ENCODE data around the gene SLC2A11. TPM values are rescaled to one million over a fixed set of nuclear protein-coding genes. Genes with fewer than 3 reads are reported as not detected.
A peak's percentile ranks its signal among the peaks of the same experiment; 100 is the strongest.
"Not testable (repeated sequence)": the region's sequence is repeated elsewhere in the genome, so short reads cannot be mapped to it uniquely, and the experiment has no call there.

Gene SLC2A11
- total RNA-seq, 1 donor from 2014 or later, result 32.1 TPM

DNA sequence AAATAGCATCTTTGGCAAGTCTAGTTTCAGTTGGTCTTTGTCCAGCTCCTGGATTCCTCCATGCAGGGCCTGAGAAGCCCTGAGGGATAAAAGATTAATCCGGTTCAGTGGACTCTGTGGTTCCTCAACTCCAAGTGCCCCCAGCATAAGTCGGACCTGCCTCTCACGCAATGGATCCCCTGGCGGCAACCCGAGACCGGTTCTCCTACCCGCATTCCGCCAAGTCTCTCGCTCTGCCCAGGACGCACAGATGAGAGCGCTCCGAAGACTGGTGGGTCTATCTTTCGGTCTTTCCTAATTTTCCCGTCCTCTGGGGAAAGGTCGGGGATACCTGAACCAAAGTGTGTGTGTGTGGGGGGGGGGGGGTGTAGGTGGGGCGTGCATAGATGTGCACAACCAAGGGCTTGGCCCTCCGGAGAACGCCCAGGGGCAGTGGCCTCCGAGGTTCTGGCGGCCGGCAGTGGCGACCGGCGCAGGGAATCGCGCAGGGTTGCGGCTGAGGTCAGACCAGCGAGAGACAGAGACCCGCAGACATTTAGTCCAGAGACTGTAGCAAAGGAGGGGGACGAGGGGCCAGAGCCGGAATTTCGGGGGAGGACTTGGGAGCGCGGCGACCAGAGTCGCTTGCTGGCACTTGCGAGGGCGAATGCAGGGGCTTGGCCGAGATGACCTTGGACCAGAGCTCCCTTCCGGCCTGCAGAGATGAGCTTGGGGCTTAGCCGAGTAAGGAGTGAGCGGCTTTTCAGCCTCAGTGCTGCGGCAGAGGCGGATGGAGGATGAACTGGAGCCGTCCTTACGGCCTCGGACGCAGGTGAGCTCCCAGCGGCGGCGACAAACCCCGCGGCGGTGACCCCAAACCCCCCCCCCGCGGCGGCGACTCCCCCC is 712 bp upstream of the SLC2A11 start:
- peak overlapping the region; percentile 91 for H3K27ac Mint-ChIP-seq
- no peaks in the 10 kb centered on the region for H3K9me3 Mint-ChIP-seq
- H3K36me3 Mint-ChIP-seq, result no peaks in the 10 kb centered on the region
- peaks cover 16% of the 10 kb centered on the region for H3K4me1 Mint-ChIP-seq (ENCODE audit: unreplicated experiment)
- peak; percentile 75 for DNase-seq (ENCODE audit: extremely low spot score, unreplicated experiment)
- peak overlapping the region; percentile 94 for H3K4me3 Mint-ChIP-seq
- TF ChIP-seq, protein P1, sequence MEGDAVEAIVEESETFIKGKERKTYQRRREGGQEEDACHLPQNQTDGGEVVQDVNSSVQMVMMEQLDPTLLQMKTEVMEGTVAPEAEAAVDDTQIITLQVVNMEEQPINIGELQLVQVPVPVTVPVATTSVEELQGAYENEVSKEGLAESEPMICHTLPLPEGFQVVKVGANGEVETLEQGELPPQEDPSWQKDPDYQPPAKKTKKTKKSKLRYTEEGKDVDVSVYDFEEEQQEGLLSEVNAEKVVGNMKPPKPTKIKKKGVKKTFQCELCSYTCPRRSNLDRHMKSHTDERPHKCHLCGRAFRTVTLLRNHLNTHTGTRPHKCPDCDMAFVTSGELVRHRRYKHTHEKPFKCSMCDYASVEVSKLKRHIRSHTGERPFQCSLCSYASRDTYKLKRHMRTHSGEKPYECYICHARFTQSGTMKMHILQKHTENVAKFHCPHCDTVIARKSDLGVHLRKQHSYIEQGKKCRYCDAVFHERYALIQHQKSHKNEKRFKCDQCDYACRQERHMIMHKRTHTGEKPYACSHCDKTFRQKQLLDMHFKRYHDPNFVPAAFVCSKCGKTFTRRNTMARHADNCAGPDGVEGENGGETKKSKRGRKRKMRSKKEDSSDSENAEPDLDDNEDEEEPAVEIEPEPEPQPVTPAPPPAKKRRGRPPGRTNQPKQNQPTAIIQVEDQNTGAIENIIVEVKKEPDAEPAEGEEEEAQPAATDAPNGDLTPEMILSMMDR (conservative IDR thresholded peaks at IDR 0.05), result peak; percentile 49
- no peaks in the 10 kb centered on the region for H3K27me3 Mint-ChIP-seq

- Mint-ChIP-seq H3K27ac (peak overlapping the region; percentile 91), H3K36me3 (peaks cover 4% of the 10 kb centered on the region), H3K9me3 (no peaks in the 10 kb centered on the region), H3K4me1 (ENCODE audit: unreplicated experiment) (peaks cover 16% of the 10 kb centered on the region), H3K4me3 (peak overlapping the region; percentile 94), H3K27me3 (no peaks in the 10 kb centered on the region)
- TF ChIP-seq, protein P1 (conservative IDR thresholded peaks at IDR 0.05), result no peak
- DNase-seq (ENCODE audit: extremely low spot score, unreplicated experiment), result no peak
These were observed 775 bp downstream of the SLC2A11 start for GRCh38 chr22:23858484-23858815.

GRCh38 chr22:23859201-23859600 is 1.5 kb downstream of the SLC2A11 start:
- Mint-ChIP-seq H3K4me1 (ENCODE audit: unreplicated experiment) (peaks cover 16% of the 10 kb centered on the region), H3K4me3 (peak overlapping the region; percentile 94), H3K9me3 (no peaks in the 10 kb centered on the region), H3K27me3 (no peaks in the 10 kb centered on the region), H3K27ac (no peak overlapping the region), H3K36me3 (peaks cover 4% of the 10 kb centered on the region)
- DNase-seq (ENCODE audit: extremely low spot score, unreplicated experiment), result no peak
- TF ChIP-seq, protein P1 (conservative IDR thresholded peaks at IDR 0.05), result no peak

DNA sequence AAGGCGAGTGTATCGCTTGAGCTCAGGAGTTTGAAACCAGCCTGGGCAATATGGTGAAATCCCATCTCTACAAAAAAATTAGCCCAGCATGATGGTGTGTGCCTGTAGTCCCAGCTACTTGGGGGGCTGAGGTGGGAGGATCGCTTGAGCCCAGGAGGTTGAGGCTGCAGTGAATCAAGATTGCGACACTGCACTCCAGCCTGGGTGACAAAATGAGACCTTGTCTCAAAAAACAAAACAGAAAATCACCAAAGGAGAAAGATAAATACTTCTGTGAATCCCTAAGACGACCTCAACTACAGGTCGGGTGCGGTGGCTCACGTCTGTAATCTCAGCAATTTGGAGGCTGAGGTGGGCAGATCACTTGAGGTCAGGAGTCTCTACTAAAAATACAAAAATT is 2.5 kb downstream of the SLC2A11 start:
- DNase-seq (ENCODE audit: extremely low spot score, unreplicated experiment); H3K36me3 Mint-ChIP-seq; H3K27me3 Mint-ChIP-seq; H3K27ac Mint-ChIP-seq; H3K9me3 Mint-ChIP-seq; H3K4me3 Mint-ChIP-seq: not testable (repeated sequence)
- H3K4me1 Mint-ChIP-seq (ENCODE audit: unreplicated experiment), result peaks cover 16% of the 10 kb centered on the region

- H3K4me3 Mint-ChIP-seq, result peak overlapping the region; percentile 24
- H3K36me3 Mint-ChIP-seq, result peaks cover 8% of the 10 kb centered on the region
- no peak overlapping the region for H3K27ac Mint-ChIP-seq
- DNase-seq (ENCODE audit: extremely low spot score, unreplicated experiment), result no peak
- peaks cover 10% of the 10 kb centered on the region for H3K4me1 Mint-ChIP-seq (ENCODE audit: unreplicated experiment)
- H3K27me3 Mint-ChIP-seq, result no peaks in the 10 kb centered on the region
- H3K9me3 Mint-ChIP-seq, result no peaks in the 10 kb centered on the region
- TF ChIP-seq, protein P1 (conservative IDR thresholded peaks at IDR 0.05), result peak; percentile 64
These were observed 4.4 kb downstream of the SLC2A11 start for GRCh38 chr22:23862103-23862502.

- not testable (repeated sequence) for DNase-seq (ENCODE audit: extremely low spot score, unreplicated experiment); H3K9me3 Mint-ChIP-seq; H3K4me1 Mint-ChIP-seq (ENCODE audit: unreplicated experiment); H3K4me3 Mint-ChIP-seq; H3K27me3 Mint-ChIP-seq; H3K27ac Mint-ChIP-seq
- peaks cover 21% of the 10 kb centered on the region for H3K36me3 Mint-ChIP-seq
These were observed 7.0 kb downstream of the SLC2A11 start for GRCh38 chr22:23864499-23865154.
